WTC11 (cell line): ENCODE results near the gene TEFM.

Source experiments
- CTCF ChIP-seq: fragments of 200-600 bp; IDR thresholded peaks from 2 replicates; pipeline ENCODE4 v1.8.0; 2022; ENCODE audit warnings: antibody characterized with exemption
- ELF4 ChIP-seq: sonication (generic); formaldehyde crosslinking; IDR thresholded peaks from 2 replicates; pipeline ENCODE4 v1.8.1; 2022; ENCODE audit warnings: low read depth, mild to moderate bottlenecking, moderate library complexity, missing genetic modification reagents
- MAX ChIP-seq: sonication (generic); formaldehyde crosslinking; IDR thresholded peaks from 2 replicates; pipeline ENCODE4 v1.8.0; 2022; ENCODE audit warnings: mild to moderate bottlenecking, missing genetic modification reagents
- NR1H2 ChIP-seq: sonication (generic); formaldehyde crosslinking; IDR thresholded peaks from 2 replicates; pipeline ENCODE4 v1.9.0; 2021; ENCODE audit warnings: mild to moderate bottlenecking, moderate library complexity, missing genetic modification reagents
- TEAD4 ChIP-seq: sonication (generic); formaldehyde crosslinking; IDR thresholded peaks from 2 replicates; pipeline ENCODE4 v1.8.0; 2022; ENCODE audit warnings: mild to moderate bottlenecking, missing genetic modification reagents
- USF2 ChIP-seq: sonication (generic); formaldehyde crosslinking; IDR thresholded peaks from 2 replicates; pipeline ENCODE4 v1.8.1; 2023; ENCODE audit warnings: mild to moderate bottlenecking, missing genetic modification reagents, moderate library complexity

GRCh38 chr17:30908717-30909420, 2.8 kb upstream of the TEFM start:
- TF ChIP-seq TEAD4 (no peak), USF2 (no peak), ELF4 (CRISPR knock-in tag) (no peak), MAX (CRISPR knock-in tag) (no peak), CTCF (no peak), NR1H2 (CRISPR knock-in tag) (no peak)
